Adrenal gland (tissue), 12 donors: ENCODE data around the gene SAP30BP. TPM values are rescaled to one million over a fixed set of nuclear protein-coding genes. Genes with fewer than 3 reads are reported as not detected.
A peak's percentile ranks its signal among the peaks of the same experiment; 100 is the strongest.

Source experiments
- DNase-seq, 7 donors: peaks; one replicate each; pipeline ENCODE4 v3.0.0-alpha.2; 2019 to 2020
- H3K27ac ChIP-seq, 5 donors: fragments of 200-600 bp; sonication (generic) in 4 of 5; 1 replicate in 3 of 5; 2 replicates in 2 of 5; pipeline versions ENCODE4 v1.5.1 to v1.8.0; 2016 to 2020; ENCODE audit warnings: mild to moderate bottlenecking in 1 of 5
- H3K27me3 ChIP-seq: fragments of 200-600 bp; 2 replicates; pipeline ENCODE4 v1.8.0; 2021
- H3K36me3 ChIP-seq, 2 donors: fragments of 200-600 bp; replicated peaks in 1 of 2; 1 replicate in 1 of 2; 2 replicates in 1 of 2; pipeline versions ENCODE4 v1.5.1 to v1.8.0; 2018 to 2022
- H3K4me1 ChIP-seq, 2 donors: fragments of 200-600 bp; replicated peaks in 1 of 2; 1 replicate in 1 of 2; 2 replicates in 1 of 2; pipeline versions ENCODE4 v1.5.1 to v1.8.0; 2018 to 2021
- H3K4me3 ChIP-seq, 4 donors: fragments of 200-600 bp; sonication (generic) in 3 of 4; one replicate each; pipeline ENCODE4 v1.5.1; 2016 to 2018
- H3K9me3 ChIP-seq, 3 donors: fragments of 200-600 bp; sonication (generic) in 1 of 3; replicated peaks in 1 of 3; 1 replicate in 2 of 3; 2 replicates in 1 of 3; pipeline versions ENCODE4 v1.5.1 to v1.8.0; 2016 to 2021
- POLR2A ChIP-seq, 2 donors: fragments of 450-650 bp; IDR thresholded peaks; one replicate each; pipeline ENCODE4 v1.6.1; 2017; ENCODE audit warnings: antibody characterized with exemption in 2 of 2, mild to moderate bottlenecking in 2 of 2, moderate library complexity in 1 of 2
- WGBS, 4 donors: extraction: QIAGEN DNeasy Blood & Tissue Kit in 2 of 4; methylation state at CpG; one replicate each; pipeline versions ENCODE4 v1.1.5 to v1.1.7; 2013 to 2017; 5-methylcytosine and 5-hydroxymethylcytosine counted together
- intact Hi-C, 2 donors: fragments of 100-400 bp; cut with DNase I; formaldehyde crosslinking; loops; one replicate each; pipeline versions ENCODE4 v1.14.1 to v1.15.0; 2022 to 2023
- polyA plus RNA-seq, 3 donors: library from polyadenylated mRNA; stranded (reverse); fragments of 200-250 nt in 2 of 3; fragments of 350-450 nt in 1 of 3; fragmentation: Illumina TruSeq in 1 of 3; extraction: RNeasy Lipid Tissue Mini Kit (QIAGEN cat#74804) in 1 of 3; gene quantifications; one replicate each; pipeline ENCODE4 v1.2.3, GENCODE V29; 2013 to 2014
- total RNA-seq, 9 donors: library from RNA; depleted of rRNA in 4 of 9; stranded (reverse); fragments of >200 nt in 4 of 9; fragments of 120-200 nt in 1 of 9; fragmentation: NEBNext Ultra II Directional in 1 of 9; extraction: Animal tissue kit (Norgen Biotek cat#: 25700) in 1 of 9; gene quantifications; one replicate each; pipeline versions ENCODE4 v1.1.0 to v1.2.4, GENCODE V29; 2013 to 2023
- TF ChIP-seq, protein P1 (sequence below), 6 experiments: fragments of 450-650 bp in 4 of 6; fragments of 200-600 bp in 2 of 6; sonication (generic) in 1 of 6; IDR thresholded peaks; 1 replicate in 5 of 6; 2 replicates in 1 of 6; pipeline versions ENCODE4 v1.5.1 to v1.8.0; 2016 to 2021; ENCODE audit warnings: antibody characterized with exemption in 6 of 6, mild to moderate bottlenecking in 2 of 6, moderate library complexity in 1 of 6
- donor health status: healthy with polysubstance abuse.
- donor health status: Bipolar disorder and iron deficiency.
- donor health status: DM: yes; HTN: yes; CAD: no.
- donor health status: DM: no; HTN: no; CAD: no.
- donor health status: DM: no; HTN: no; CAD: no.
- donor health status: DM: yes; HTN: yes; CAD: no.

Gene SAP30BP
- total and polyA plus RNA-seq, 12 donors = 45.3 to 130 (median 69.1) TPM

DNA sequence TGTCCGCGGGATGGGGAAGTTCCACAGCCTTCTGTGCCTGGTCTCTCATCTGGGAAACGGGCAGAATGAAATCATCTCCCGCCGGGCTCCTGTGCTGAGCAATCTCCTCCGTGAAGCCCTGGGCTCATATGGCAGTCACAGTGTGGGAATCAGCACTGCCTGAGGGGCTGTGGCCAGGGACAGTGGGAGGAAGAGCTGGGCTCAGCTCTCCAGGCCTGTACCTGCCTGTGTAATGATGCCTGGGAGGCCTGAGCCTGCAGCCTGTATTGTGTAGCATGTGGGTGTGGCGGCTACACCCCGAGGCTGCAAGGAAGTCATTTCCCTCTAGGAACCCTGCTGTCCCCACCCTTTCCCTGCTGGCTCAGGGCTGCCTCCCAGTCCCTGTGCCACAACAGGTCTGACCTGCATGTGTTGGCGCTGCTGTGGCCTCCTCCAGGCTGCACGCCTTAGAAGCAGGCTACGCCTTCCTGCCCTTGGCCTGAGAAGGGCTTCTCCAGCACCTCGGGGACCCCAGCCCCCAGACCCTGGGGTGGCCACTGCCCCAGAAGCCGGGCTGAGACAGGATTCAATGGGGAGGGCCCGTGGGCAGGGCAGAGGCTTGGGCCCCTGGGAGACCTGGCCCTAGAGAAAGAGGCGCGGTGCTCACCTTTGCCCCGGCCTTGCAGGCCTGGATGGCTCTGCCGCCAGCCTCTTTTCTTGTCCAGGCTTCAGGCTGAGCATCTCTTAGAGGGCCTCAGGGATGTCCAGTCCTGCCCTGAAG is 56.2 kb downstream of the SAP30BP start:
- Histone ChIP-seq H3K4me3 (no peak overlapping the region), H3K27me3 (peaks cover 21% of the 10 kb centered on the region), H3K27ac (no peak overlapping the region), H3K4me1 (peaks cover 0 to 7% of the 10 kb centered on the region in 2 donors), H3K9me3 (no peaks in the 10 kb centered on the region), H3K36me3 (no peaks in the 10 kb centered on the region)
- 46 to 80% (median 75%) methylated on average over 4 to 18 of the region's 18 CpGs for WGBS, 4 donors
- no peak for DNase-seq
- TF ChIP-seq, protein P1, sequence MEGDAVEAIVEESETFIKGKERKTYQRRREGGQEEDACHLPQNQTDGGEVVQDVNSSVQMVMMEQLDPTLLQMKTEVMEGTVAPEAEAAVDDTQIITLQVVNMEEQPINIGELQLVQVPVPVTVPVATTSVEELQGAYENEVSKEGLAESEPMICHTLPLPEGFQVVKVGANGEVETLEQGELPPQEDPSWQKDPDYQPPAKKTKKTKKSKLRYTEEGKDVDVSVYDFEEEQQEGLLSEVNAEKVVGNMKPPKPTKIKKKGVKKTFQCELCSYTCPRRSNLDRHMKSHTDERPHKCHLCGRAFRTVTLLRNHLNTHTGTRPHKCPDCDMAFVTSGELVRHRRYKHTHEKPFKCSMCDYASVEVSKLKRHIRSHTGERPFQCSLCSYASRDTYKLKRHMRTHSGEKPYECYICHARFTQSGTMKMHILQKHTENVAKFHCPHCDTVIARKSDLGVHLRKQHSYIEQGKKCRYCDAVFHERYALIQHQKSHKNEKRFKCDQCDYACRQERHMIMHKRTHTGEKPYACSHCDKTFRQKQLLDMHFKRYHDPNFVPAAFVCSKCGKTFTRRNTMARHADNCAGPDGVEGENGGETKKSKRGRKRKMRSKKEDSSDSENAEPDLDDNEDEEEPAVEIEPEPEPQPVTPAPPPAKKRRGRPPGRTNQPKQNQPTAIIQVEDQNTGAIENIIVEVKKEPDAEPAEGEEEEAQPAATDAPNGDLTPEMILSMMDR (IDR thresholded peaks at IDR 0.05) = no peak
- no peak for TF ChIP-seq POLR2A (IDR thresholded peaks at IDR 0.05)
- intact Hi-C loops = no loop called here

DNA sequence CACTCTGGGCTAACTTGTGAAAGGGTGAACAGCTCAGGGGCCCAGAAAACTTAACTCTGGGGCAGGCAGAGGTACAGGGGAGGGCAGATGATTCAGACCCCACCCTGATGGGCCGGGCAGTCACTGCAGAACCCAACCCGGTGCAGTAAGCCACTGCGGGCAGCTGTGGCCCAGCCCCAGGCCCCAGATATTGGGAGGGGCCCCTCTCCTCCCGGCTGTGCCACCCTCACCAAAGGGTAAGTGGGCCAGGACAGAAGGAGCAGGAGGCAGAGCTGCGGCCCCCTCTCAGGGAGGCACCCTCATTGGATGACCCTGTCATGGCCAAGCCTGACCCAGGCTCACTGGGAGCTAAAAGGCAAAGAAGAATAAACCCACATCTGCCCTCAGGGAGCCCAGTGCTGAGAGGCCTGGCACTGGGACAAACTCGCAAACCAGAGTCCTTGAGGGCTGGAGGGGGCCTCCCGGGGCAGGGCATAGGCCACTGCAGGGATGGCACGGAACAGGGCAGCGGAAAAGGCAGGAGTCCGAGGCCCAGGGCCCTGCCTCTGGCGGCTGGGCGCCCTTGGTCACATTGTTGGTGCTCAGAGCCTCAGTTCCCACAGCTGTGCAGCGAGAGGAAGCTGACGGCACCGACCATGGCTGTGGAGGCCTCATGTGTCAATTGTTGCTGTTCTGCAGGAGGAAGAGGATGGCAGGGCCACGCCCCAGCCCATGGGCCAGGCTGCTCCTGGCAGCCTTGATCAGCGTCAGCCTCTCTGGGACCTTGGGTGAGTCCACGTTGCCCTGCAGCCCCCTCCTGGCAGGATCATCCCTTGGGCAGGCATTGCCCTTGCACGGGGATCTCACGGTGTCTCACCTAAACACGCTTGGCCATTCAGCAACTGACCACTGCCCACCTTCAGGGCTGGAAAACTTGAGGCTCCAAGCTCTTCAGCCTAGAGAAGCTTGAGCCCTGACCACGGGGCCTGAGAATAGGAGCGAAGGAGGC is 57.2 kb downstream of the SAP30BP start:
- peak in 1 of 7 donors; percentile 12 for DNase-seq
- peaks cover 21% of the 10 kb centered on the region for H3K27me3 ChIP-seq
- TF ChIP-seq, protein P1 (IDR thresholded peaks at IDR 0.05) = no peak
- no peak for TF ChIP-seq POLR2A (IDR thresholded peaks at IDR 0.05)
- H3K36me3 ChIP-seq = no peaks in the 10 kb centered on the region
- no peak overlapping the region for H3K27ac ChIP-seq
- intact Hi-C loops = no loop called here
- 73 to 78% (median 76%) methylated on average over 11 to 23 of the region's 23 CpGs; no CpG with 5 or more reads in 1 of the 4 donors for WGBS, 4 donors
- H3K4me1 ChIP-seq = peaks cover 0 to 7% of the 10 kb centered on the region in 2 donors
- H3K4me3 ChIP-seq = no peak overlapping the region
- no peaks in the 10 kb centered on the region for H3K9me3 ChIP-seq

DNA sequence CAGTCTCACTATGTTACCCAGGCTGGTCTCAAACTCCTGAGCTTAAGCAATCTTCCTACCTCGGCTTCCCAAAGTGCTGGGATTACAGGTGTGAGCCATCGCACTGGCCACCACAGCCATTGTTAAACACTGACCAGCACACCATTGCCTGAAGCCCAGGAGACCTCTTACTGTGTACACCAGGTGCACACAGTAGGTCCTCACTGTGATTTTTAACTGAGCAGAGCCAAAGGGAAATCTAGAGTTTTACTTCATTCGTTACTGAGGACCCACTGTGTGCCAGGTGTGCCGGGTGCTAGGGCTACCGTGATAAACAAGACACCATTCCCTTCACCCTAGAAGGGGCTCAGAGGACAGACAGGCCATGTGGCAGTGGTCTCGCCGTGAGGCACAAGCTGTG is 58.4 kb downstream of the SAP30BP start:
- Histone ChIP-seq H3K4me1 (peaks cover 0 to 7% of the 10 kb centered on the region in 2 donors), H3K4me3 (no peak overlapping the region), H3K36me3 (no peaks in the 10 kb centered on the region), H3K9me3 (no peaks in the 10 kb centered on the region), H3K27ac (no peak overlapping the region), H3K27me3 (peaks cover 16% of the 10 kb centered on the region)
- TF ChIP-seq, protein P1 (IDR thresholded peaks at IDR 0.05) = no peak
- no peak for TF ChIP-seq POLR2A (IDR thresholded peaks at IDR 0.05)
- DNase-seq = no peak
- intact Hi-C loops = no loop called here
- WGBS, 4 donors = 73 to 89% (median 81%) methylated on average over 3 to 7 of the region's 7 CpGs

DNA sequence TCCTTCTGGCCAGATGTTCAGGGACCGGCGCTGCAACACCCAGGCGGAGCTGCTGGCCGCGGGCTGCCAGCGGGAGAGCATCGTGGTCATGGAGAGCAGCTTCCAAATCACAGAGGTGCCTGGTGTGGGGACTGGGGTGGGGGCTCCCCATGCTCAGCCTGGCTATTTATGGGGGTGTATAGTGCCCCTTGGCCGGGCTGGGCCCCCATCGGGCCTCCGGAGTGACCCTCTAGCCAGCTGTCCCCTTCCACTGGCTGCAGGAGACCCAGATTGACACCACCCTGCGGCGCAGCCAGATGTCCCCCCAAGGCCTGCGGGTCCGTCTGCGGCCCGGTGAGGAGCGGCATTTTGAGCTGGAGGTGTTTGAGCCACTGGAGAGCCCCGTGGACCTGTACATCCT is 60.3 kb downstream of the SAP30BP start:
- no peaks in the 10 kb centered on the region for H3K36me3 ChIP-seq
- no peak overlapping the region for H3K4me3 ChIP-seq
- 78 to 91% (median 90%) methylated on average over 5 to 18 of the region's 18 CpGs for WGBS, 4 donors
- no peak for TF ChIP-seq POLR2A (IDR thresholded peaks at IDR 0.05)
- TF ChIP-seq, protein P1 (IDR thresholded peaks at IDR 0.05) = no peak
- no peaks in the 10 kb centered on the region for H3K9me3 ChIP-seq
- no peak for DNase-seq
- no peaks in the 10 kb centered on the region for H3K27me3 ChIP-seq
- no peak overlapping the region for H3K27ac ChIP-seq
- intact Hi-C loops = no loop called here
- H3K4me1 ChIP-seq = no peaks in the 10 kb centered on the region
